Nephron progenitor cell (in vitro differentiated cells): Measurements from ENCODE around the gene ME2.

Experiments
- DNase-seq: peaks from one replicate; pipeline ENCODE4 v3.0.0; 2021
- H3K27ac Mint-ChIP-seq: 2 replicates; pipeline ENCODE4 v1.8.0; 2021; ENCODE audit warnings: mild to moderate bottlenecking, moderate library complexity, mixed read lengths
- H3K27me3 Mint-ChIP-seq: 2 replicates; pipeline ENCODE4 v1.8.0; 2021; ENCODE audit warnings: mild to moderate bottlenecking, low read depth, mixed read lengths; ENCODE audit not compliant: poor library complexity
- H3K36me3 Mint-ChIP-seq: 2 replicates; pipeline ENCODE4 v1.8.0; 2021; ENCODE audit warnings: low read depth, mixed read lengths
- H3K4me1 Mint-ChIP-seq: 2 replicates; pipeline ENCODE4 v1.8.0; 2021; ENCODE audit warnings: mixed read lengths
- H3K4me3 Mint-ChIP-seq: 2 replicates; pipeline ENCODE4 v1.8.0; 2021; ENCODE audit warnings: mild to moderate bottlenecking, moderate library complexity, mixed read lengths
- H3K9me3 Mint-ChIP-seq: 2 replicates; pipeline ENCODE4 v1.8.0; 2021; ENCODE audit warnings: mild to moderate bottlenecking, moderate library complexity, mixed read lengths
- CTCF ChIP-seq: fragments of 200-600 bp; sonication (generic); IDR thresholded peaks from 2 replicates; pipeline ENCODE4 v1.5.0; 2021; ENCODE audit warnings: antibody characterized with exemption

The ME2 gene

GRCh38 chr18:50896093-50896492 lies 17.2 kb downstream of the ME2 start:
- no peak for DNase-seq
- H3K4me3 Mint-ChIP-seq = no peak overlapping the region
- H3K27ac Mint-ChIP-seq = peak overlapping the region; percentile 26
- peaks cover 4% of the 10 kb centered on the region for H3K27me3 Mint-ChIP-seq
- no peaks in the 10 kb centered on the region for H3K4me1 Mint-ChIP-seq
- H3K36me3 Mint-ChIP-seq = peaks cover 79% of the 10 kb centered on the region
- peaks cover 21% of the 10 kb centered on the region for H3K9me3 Mint-ChIP-seq
- TF ChIP-seq CTCF = no peak

DNA sequence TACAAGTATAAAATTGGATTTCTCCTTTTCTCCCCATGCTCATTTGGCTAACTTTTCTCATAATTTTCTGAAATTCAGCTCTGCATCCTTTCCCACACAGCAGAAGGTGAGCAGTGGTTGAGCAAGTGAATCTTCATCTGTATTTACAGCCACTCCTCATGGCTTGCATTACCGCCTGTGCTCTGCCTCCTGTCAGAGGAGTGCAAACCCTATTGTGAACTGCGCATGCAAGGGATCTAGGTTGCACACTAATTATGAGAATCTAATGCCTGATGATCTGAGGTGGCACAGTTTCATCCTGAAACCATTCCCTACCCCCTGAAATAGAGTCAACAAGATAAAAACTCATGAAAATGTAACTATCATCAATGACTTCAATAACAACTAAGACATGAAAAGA lies 20.0 kb downstream of the ME2 start:
- H3K9me3 Mint-ChIP-seq = peaks cover 21% of the 10 kb centered on the region
- peaks cover 3% of the 10 kb centered on the region for H3K27me3 Mint-ChIP-seq
- no peak for DNase-seq
- no peaks in the 10 kb centered on the region for H3K4me1 Mint-ChIP-seq
- TF ChIP-seq CTCF = no peak
- peaks cover 74% of the 10 kb centered on the region for H3K36me3 Mint-ChIP-seq
- no peak overlapping the region for H3K4me3 Mint-ChIP-seq
- H3K27ac Mint-ChIP-seq = no peak overlapping the region

DNA sequence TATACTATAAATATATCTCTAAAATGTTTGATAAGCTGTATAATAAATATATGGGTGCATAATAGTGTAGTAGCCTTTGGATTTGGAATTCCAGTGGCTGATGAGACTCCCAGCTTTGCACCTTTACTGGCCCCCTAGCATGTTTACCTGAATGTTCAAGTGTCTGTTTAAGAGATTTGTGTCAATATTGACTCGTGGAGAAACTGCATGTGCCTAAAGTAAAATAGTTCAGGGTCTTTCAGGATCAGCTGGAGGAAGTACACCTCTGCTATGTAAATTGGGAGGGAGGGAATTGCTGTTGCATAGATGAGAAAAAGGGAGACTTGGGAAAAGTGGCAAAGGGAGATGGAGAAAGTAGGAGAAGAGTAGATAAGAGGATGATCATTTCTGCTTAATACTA lies 23.9 kb downstream of the ME2 start:
- peaks cover 43% of the 10 kb centered on the region for H3K9me3 Mint-ChIP-seq
- TF ChIP-seq CTCF = no peak
- no peaks in the 10 kb centered on the region for H3K4me1 Mint-ChIP-seq
- DNase-seq = no peak
- peaks cover 3% of the 10 kb centered on the region for H3K27me3 Mint-ChIP-seq
- no peak overlapping the region for H3K27ac Mint-ChIP-seq
- H3K4me3 Mint-ChIP-seq = no peak overlapping the region
- H3K36me3 Mint-ChIP-seq = peaks cover 79% of the 10 kb centered on the region

GRCh38 chr18:50906843-50907242 lies 27.9 kb downstream of the ME2 start:
- DNase-seq = no peak
- H3K9me3 Mint-ChIP-seq = peaks cover 26% of the 10 kb centered on the region
- no peak for TF ChIP-seq CTCF
- peaks cover 76% of the 10 kb centered on the region for H3K36me3 Mint-ChIP-seq
- no peak overlapping the region for H3K4me3 Mint-ChIP-seq
- peaks cover 12% of the 10 kb centered on the region for H3K4me1 Mint-ChIP-seq
- no peak overlapping the region for H3K27ac Mint-ChIP-seq
- peaks cover 3% of the 10 kb centered on the region for H3K27me3 Mint-ChIP-seq

DNA sequence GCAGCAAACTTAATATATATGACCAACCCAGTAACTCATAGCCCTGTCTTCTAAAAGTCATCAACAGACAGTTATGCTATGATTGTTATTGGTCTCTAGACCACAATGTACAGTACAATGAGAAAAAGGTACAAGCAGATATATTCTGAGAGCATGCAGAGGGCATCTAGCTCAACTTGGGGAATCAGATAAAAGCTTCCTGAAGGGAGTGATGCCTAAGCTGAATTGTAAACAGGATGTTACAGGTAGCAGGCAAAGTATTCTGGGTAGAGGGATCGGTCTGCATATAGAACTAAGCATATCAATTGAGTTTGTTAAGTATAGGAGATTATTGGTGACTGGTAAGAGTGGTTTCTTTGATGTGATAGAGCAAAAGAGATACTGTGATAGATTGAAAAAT lies 30.3 kb downstream of the ME2 start:
- Mint-ChIP-seq H3K9me3 (peaks cover 26% of the 10 kb centered on the region), H3K27me3 (no peaks in the 10 kb centered on the region), H3K36me3 (peaks cover 80% of the 10 kb centered on the region), H3K27ac (no peak overlapping the region), H3K4me3 (no peak overlapping the region), H3K4me1 (peaks cover 13% of the 10 kb centered on the region)
- no peak for TF ChIP-seq CTCF
- no peak for DNase-seq

GRCh38 chr18:50911006-50911405 lies 32.1 kb downstream of the ME2 start:
- Mint-ChIP-seq H3K27ac (peak overlapping the region; percentile 49), H3K36me3 (peaks cover 68% of the 10 kb centered on the region), H3K27me3 (no peaks in the 10 kb centered on the region), H3K4me3 (no peak overlapping the region), H3K4me1 (peaks cover 13% of the 10 kb centered on the region), H3K9me3 (peaks cover 13% of the 10 kb centered on the region)
- DNase-seq = no peak
- no peak for TF ChIP-seq CTCF
